GM12865 (cell line): ENCODE measurements around the gene CNTNAP2.

Source experiments
- DNase-seq: peaks from one replicate; pipeline ENCODE4 v3.0.0; 2010; ENCODE audit warnings: low read depth
- H3K4me3 ChIP-seq: 2 replicates; pipeline ENCODE4 v1.5.1; 2011; ENCODE audit warnings: mild to moderate bottlenecking, low read depth, low read length, control low read depth
- CTCF ChIP-seq: IDR thresholded peaks from 2 replicates; pipeline ENCODE4 v1.5.1; 2011; ENCODE audit warnings: low read length, control low read depth, low read depth, inconsistent platforms; ENCODE audit not compliant: insufficient read depth; ENCODE audit errors: missing control alignments

Gene CNTNAP2

GRCh38 chr7:147999962-148000361 is 1883.4 kb downstream of the CNTNAP2 start:
- no peak for DNase-seq
- H3K4me3 ChIP-seq = no peak overlapping the region
- TF ChIP-seq CTCF = no peak

- H3K4me3 ChIP-seq = no peak overlapping the region
- DNase-seq = no peak
- TF ChIP-seq CTCF = no peak
These were observed 1895.2 kb downstream of the CNTNAP2 start for GRCh38 chr7:148011753-148012152.

- no peak for DNase-seq
- no peak for TF ChIP-seq CTCF
- H3K4me3 ChIP-seq = no peak overlapping the region
These were observed 1897.4 kb downstream of the CNTNAP2 start for GRCh38 chr7:148014001-148014400.

- TF ChIP-seq CTCF = no peak
- H3K4me3 ChIP-seq = no peak overlapping the region
- DNase-seq = no peak
These were observed 1897.9 kb downstream of the CNTNAP2 start for GRCh38 chr7:148014541-148014940.

GRCh38 chr7:148017126-148017525 is 1900.5 kb downstream of the CNTNAP2 start:
- no peak for TF ChIP-seq CTCF
- no peak overlapping the region for H3K4me3 ChIP-seq
- no peak for DNase-seq

GRCh38 chr7:148020679-148021078 is 1904.1 kb downstream of the CNTNAP2 start:
- no peak for TF ChIP-seq CTCF
- H3K4me3 ChIP-seq = no peak overlapping the region
- no peak for DNase-seq

GRCh38 chr7:148021507-148022045 is 1905.0 kb downstream of the CNTNAP2 start:
- TF ChIP-seq CTCF = no peak
- DNase-seq = no peak
- no peak overlapping the region for H3K4me3 ChIP-seq
